PFSK-1 (cell line): Measurements from ENCODE around the gene SMAD4.

Source experiments
- TAF1 ChIP-seq: IDR thresholded peaks from 2 replicates; pipeline ENCODE4 v1.6.1; 2012; ENCODE audit warnings: low read length, control low read depth, borderline replicate concordance; ENCODE audit not compliant: insufficient read depth
- TF ChIP-seq, protein P1 (sequence below), 2 experiments: IDR thresholded peaks; 2 replicates each; pipeline versions ENCODE4 v1.6.1 to v1.8.0; 2011 to 2012; ENCODE audit warnings: low read depth in 2 of 2, low read length in 2 of 2, control low read depth in 1 of 2, inconsistent platforms in 1 of 2, mild to moderate bottlenecking in 1 of 2, moderate library complexity in 1 of 2; ENCODE audit not compliant: insufficient read depth in 1 of 2

DNA sequence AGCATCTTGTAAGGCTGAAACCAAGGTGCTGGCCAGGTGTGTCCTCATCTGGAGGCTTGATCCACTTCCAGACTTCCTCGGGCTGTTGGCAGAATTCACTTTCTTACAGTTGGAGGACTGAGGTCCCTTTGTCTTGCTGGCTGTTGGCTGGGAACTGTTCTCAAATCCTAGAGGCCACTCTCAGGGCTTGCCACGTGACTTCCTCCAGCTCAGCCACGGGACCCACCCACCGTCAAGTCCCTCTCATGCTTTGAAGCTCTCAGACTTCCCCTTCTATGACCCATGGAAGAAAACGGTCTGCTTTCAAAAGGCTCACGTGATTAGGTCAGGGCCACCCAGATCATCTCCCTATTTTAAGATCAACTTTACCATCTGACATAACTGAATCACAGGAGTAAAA lies 77.1 kb downstream of the SMAD4 start:
- TF ChIP-seq, protein P1, sequence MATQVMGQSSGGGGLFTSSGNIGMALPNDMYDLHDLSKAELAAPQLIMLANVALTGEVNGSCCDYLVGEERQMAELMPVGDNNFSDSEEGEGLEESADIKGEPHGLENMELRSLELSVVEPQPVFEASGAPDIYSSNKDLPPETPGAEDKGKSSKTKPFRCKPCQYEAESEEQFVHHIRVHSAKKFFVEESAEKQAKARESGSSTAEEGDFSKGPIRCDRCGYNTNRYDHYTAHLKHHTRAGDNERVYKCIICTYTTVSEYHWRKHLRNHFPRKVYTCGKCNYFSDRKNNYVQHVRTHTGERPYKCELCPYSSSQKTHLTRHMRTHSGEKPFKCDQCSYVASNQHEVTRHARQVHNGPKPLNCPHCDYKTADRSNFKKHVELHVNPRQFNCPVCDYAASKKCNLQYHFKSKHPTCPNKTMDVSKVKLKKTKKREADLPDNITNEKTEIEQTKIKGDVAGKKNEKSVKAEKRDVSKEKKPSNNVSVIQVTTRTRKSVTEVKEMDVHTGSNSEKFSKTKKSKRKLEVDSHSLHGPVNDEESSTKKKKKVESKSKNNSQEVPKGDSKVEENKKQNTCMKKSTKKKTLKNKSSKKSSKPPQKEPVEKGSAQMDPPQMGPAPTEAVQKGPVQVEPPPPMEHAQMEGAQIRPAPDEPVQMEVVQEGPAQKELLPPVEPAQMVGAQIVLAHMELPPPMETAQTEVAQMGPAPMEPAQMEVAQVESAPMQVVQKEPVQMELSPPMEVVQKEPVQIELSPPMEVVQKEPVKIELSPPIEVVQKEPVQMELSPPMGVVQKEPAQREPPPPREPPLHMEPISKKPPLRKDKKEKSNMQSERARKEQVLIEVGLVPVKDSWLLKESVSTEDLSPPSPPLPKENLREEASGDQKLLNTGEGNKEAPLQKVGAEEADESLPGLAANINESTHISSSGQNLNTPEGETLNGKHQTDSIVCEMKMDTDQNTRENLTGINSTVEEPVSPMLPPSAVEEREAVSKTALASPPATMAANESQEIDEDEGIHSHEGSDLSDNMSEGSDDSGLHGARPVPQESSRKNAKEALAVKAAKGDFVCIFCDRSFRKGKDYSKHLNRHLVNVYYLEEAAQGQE (IDR thresholded peaks at IDR 0.05; ENCODE audit: insufficient read depth in 1 of 2, low read depth in 2 of 2, low read length in 2 of 2) = no peak
- no peak for TF ChIP-seq TAF1
